ENCODE results near the gene PRKN.

Gene PRKN

GRCh38 chr6:162733489-162733888 lies 5.9 kb upstream of the PRKN start:
- no peak for ATAC-seq
- TF ChIP-seq SNAI2 (CRISPR knock-in tag; IDR thresholded peaks at IDR 0.05), result no peak
- TF ChIP-seq CSDC2 (CRISPR knock-in tag; IDR thresholded peaks at IDR 0.05), result no peak
- TF ChIP-seq TCF4 (CRISPR knock-in tag; IDR thresholded peaks at IDR 0.05; ENCODE audit: borderline replicate concordance), result no peak
- TF ChIP-seq ZFP30 (CRISPR knock-in tag; IDR thresholded peaks at IDR 0.05), result no peak
- no peak for TF ChIP-seq CSRNP3 (CRISPR knock-in tag; IDR thresholded peaks at IDR 0.05)

- TF ChIP-seq CREB5 (CRISPR knock-in tag; IDR thresholded peaks at IDR 0.05; ENCODE audit: low read depth), result no peak
- no peak for TF ChIP-seq POU6F1 (CRISPR knock-in tag; IDR thresholded peaks at IDR 0.05; ENCODE audit: borderline replicate concordance, low read depth)
- TF ChIP-seq ZFP30 (CRISPR knock-in tag; IDR thresholded peaks at IDR 0.05), result no peak
- no peak for TF ChIP-seq ZC3H10 (CRISPR knock-in tag; IDR thresholded peaks at IDR 0.05)
- no peak for TF ChIP-seq PPARA (CRISPR knock-in tag; IDR thresholded peaks at IDR 0.05; ENCODE audit: borderline replicate concordance)
- no peak for TF ChIP-seq ZNF8 (CRISPR knock-in tag; IDR thresholded peaks at IDR 0.05)
- no peak for TF ChIP-seq ISL1 (CRISPR knock-in tag; IDR thresholded peaks at IDR 0.05)
- no peak for TF ChIP-seq ZNF70 (CRISPR knock-in tag; IDR thresholded peaks at IDR 0.05)
- ATAC-seq, result no peak
Observed at GRCh38 chr6:162730502-162730901, 2.9 kb upstream of the PRKN start.

GRCh38 chr6:162728706-162729105 lies 1.1 kb upstream of the PRKN start:
- no peak for ATAC-seq

More at GRCh38 chr6:162728706-162729105, 1.1 kb upstream of the PRKN start:
- TF ChIP-seq CSDC2 (CRISPR knock-in tag; IDR thresholded peaks at IDR 0.05) (no peak), BACH2 (CRISPR knock-in tag; IDR thresholded peaks at IDR 0.05; ENCODE audit: borderline replicate concordance) (no peak), ZNF70 (CRISPR knock-in tag; IDR thresholded peaks at IDR 0.05) (no peak), PPARA (CRISPR knock-in tag; IDR thresholded peaks at IDR 0.05; ENCODE audit: borderline replicate concordance) (no peak), TSHZ2 (CRISPR knock-in tag; IDR thresholded peaks at IDR 0.05) (no peak), ZFP3 (CRISPR knock-in tag; IDR thresholded peaks at IDR 0.05) (no peak), TCF4 (CRISPR knock-in tag; IDR thresholded peaks at IDR 0.05; ENCODE audit: borderline replicate concordance) (no peak), POU6F1 (CRISPR knock-in tag; IDR thresholded peaks at IDR 0.05; ENCODE audit: borderline replicate concordance, low read depth) (no peak), GLIS3 (CRISPR knock-in tag; IDR thresholded peaks at IDR 0.05) (no peak), SNAI2 (CRISPR knock-in tag; IDR thresholded peaks at IDR 0.05) (no peak), CREB5 (CRISPR knock-in tag; IDR thresholded peaks at IDR 0.05; ENCODE audit: low read depth) (no peak), ISL1 (CRISPR knock-in tag; IDR thresholded peaks at IDR 0.05) (no peak), ZNF565 (CRISPR knock-in tag; conservative IDR thresholded peaks at IDR 0.05; ENCODE audit: low read depth) (no peak), ZC3H10 (CRISPR knock-in tag; IDR thresholded peaks at IDR 0.05) (no peak), ESRRG (CRISPR knock-in tag; IDR thresholded peaks at IDR 0.05) (no peak), ZNF8 (CRISPR knock-in tag; IDR thresholded peaks at IDR 0.05) (no peak), CSRNP3 (CRISPR knock-in tag; IDR thresholded peaks at IDR 0.05) (no peak)

Measured in SK-N-SH treated with all-trans-retinoic acid at 6 μM for 48 hours (cell line).